A549 (cell line): ENCODE data around the gene NPW. TPM values are rescaled to one million over a fixed set of nuclear protein-coding genes. Genes with fewer than 3 reads are reported as not detected.

Experiments used
- ATAC-seq, 2 experiments: fragments of 200-7000 bp in 1 of 2; fragments of >200 bp in 1 of 2; cut with Nextera tagmentation in 1 of 2; cut with Tn5 transposase in 1 of 2; 3 replicates each; pipeline versions ENCODE4 v1.8.0 to v1.9.1; 2018 to 2020; ENCODE audit warnings: mild to moderate bottlenecking in 1 of 2, moderate library complexity in 1 of 2
- CTCF ChIA-PET: fragments of 300-600 bp; sonication (Branson Sonifier 250); formaldehyde crosslinking; extraction: SDS; loops from one replicate; lab custom pipeline; 2021; ENCODE audit warnings: antibody characterized with exemption, inconsistent platforms; lab: Yijun Ruan, JAX
- POLR2A ChIA-PET: fragments of 350-600 bp; formaldehyde crosslinking; extraction: SDS; loops from one replicate; lab custom pipeline; 2021; ENCODE audit warnings: antibody characterized with exemption, inconsistent platforms; lab: Yijun Ruan, JAX
- DNase-seq, 2 experiments: peaks; one replicate each; pipeline versions ENCODE4 v3.0.0 to v3.0.0-alpha.2; 2011 to 2016; ENCODE audit warnings: low read depth in 1 of 2, low spot score in 1 of 2
- FAIRE-seq: peaks from 2 replicates; lab custom pipeline; 2011; peaks lifted over from hg19 to GRCh38; lab: Jason Lieb, UNC
- H3K27ac ChIP-seq, 2 experiments: fragments of >200 bp; sonication (Bioruptor Twin); formaldehyde crosslinking; 3 replicates each; pipeline ENCODE4 v1.5.1; 2016 to 2017
- H3K4me1 ChIP-seq: fragments of >200 bp; sonication (Bioruptor Twin); formaldehyde crosslinking; 3 replicates; pipeline ENCODE4 v1.6.1; 2016
- H3K4me2 ChIP-seq: fragments of >200 bp; sonication (Bioruptor Twin); formaldehyde crosslinking; 3 replicates; pipeline ENCODE4 v1.6.1; 2016
- H3K4me3 ChIP-seq: fragments of >200 bp; sonication (Bioruptor Twin); formaldehyde crosslinking; 3 replicates; pipeline ENCODE4 v1.5.1; 2016
- H3K9me3 ChIP-seq: fragments of >200 bp; sonication (Bioruptor Twin); formaldehyde crosslinking; 3 replicates; pipeline ENCODE4 v1.6.1; 2016
- ATOH8 ChIP-seq: fragments of 250-450 bp; sonication (Bioruptor Pico); IDR thresholded peaks from 2 replicates; pipeline ENCODE4 v1.5.0; 2020; ENCODE audit warnings: low read depth, mild to moderate bottlenecking, moderate library complexity
- CBX2 ChIP-seq: fragments of 200-600 bp; sonication (generic); IDR thresholded peaks from 2 replicates; pipeline ENCODE4 v1.6.1; 2016; ENCODE audit warnings: low read depth, mild to moderate bottlenecking, borderline replicate concordance
- CBX8 ChIP-seq: fragments of 200-600 bp; sonication (generic); IDR thresholded peaks from 2 replicates; pipeline ENCODE4 v1.6.1; 2016
- CEBPB ChIP-seq, 2 experiments: fragments of >200 bp in 1 of 2; sonication (Bioruptor Twin) in 1 of 2; formaldehyde crosslinking in 1 of 2; IDR thresholded peaks; 2 replicates each; pipeline ENCODE4 v1.6.1; 2012 to 2016
- CHD4 ChIP-seq: fragments of 200-600 bp; sonication (generic); IDR thresholded peaks from 2 replicates; pipeline ENCODE4 v1.6.1; 2016; ENCODE audit warnings: antibody characterized with exemption, mild to moderate bottlenecking, borderline replicate concordance
- E2F6 ChIP-seq: IDR thresholded peaks from 2 replicates; pipeline ENCODE4 v1.6.1; 2012; ENCODE audit warnings: low read depth, borderline replicate concordance
- EHF ChIP-seq: fragments of 250-450 bp; sonication (Bioruptor Pico); IDR thresholded peaks from 2 replicates; pipeline ENCODE4 v1.5.0; 2020; ENCODE audit warnings: mild to moderate bottlenecking
- EHMT2 ChIP-seq: fragments of 200-600 bp; sonication (generic); IDR thresholded peaks from 2 replicates; pipeline ENCODE4 v1.6.1; 2016; ENCODE audit warnings: antibody characterized with exemption, low read depth, mild to moderate bottlenecking, moderate library complexity
- ELK1 ChIP-seq: fragments of 150-350 bp; IDR thresholded peaks from 2 replicates; pipeline ENCODE4 v1.6.1; 2014; ENCODE audit warnings: low read depth, mild to moderate bottlenecking, low read length
- EP300 ChIP-seq, 2 experiments: fragments of >200 bp; sonication (Bioruptor Twin); formaldehyde crosslinking; IDR thresholded peaks; 2 replicates in 1 of 2; 3 replicates in 1 of 2; pipeline ENCODE4 v1.6.1; 2016 to 2017
- FOSB ChIP-seq: fragments of 250-450 bp; sonication (Bioruptor Pico); IDR thresholded peaks from 2 replicates; pipeline ENCODE4 v1.5.0; 2020; ENCODE audit warnings: mild to moderate bottlenecking, moderate library complexity
- FOSL2 ChIP-seq, 2 experiments: fragments of 450-650 bp in 1 of 2; fragments of >200 bp in 1 of 2; sonication (Bioruptor Twin) in 1 of 2; formaldehyde crosslinking; IDR thresholded peaks; 2 replicates each; pipeline versions ENCODE4 v1.5.0 to v1.6.1; 2016 to 2020; ENCODE audit warnings: mild to moderate bottlenecking in 1 of 2, moderate library complexity in 1 of 2
- GATA3 ChIP-seq: IDR thresholded peaks from 2 replicates; pipeline ENCODE4 v1.6.1; 2012; ENCODE audit warnings: borderline replicate concordance
- HES2 ChIP-seq: fragments of >200 bp; sonication (Bioruptor Twin); formaldehyde crosslinking; IDR thresholded peaks from 2 replicates; pipeline ENCODE4 v1.6.1; 2016
- HEYL ChIP-seq: fragments of 250-450 bp; sonication (Bioruptor Pico); IDR thresholded peaks from 2 replicates; pipeline ENCODE4 v1.8.0; 2021; ENCODE audit warnings: mild to moderate bottlenecking, moderate library complexity
- HOXA7 ChIP-seq: fragments of 250-450 bp; sonication (Bioruptor Pico); IDR thresholded peaks from 2 replicates; pipeline ENCODE4 v1.5.0; 2020; ENCODE audit warnings: mild to moderate bottlenecking, moderate library complexity
- HOXB13 ChIP-seq: fragments of 250-450 bp; sonication (Bioruptor Pico); IDR thresholded peaks from 2 replicates; pipeline ENCODE4 v1.5.0; 2020; ENCODE audit warnings: low read depth, mild to moderate bottlenecking, moderate library complexity
- HOXB5 ChIP-seq: fragments of 250-450 bp; sonication (Bioruptor Pico); IDR thresholded peaks from 2 replicates; pipeline ENCODE4 v1.5.0; 2020; ENCODE audit warnings: mild to moderate bottlenecking, moderate library complexity
- JUN ChIP-seq, 2 experiments: fragments of >200 bp; sonication (Bioruptor Twin); formaldehyde crosslinking; IDR thresholded peaks; 2 replicates in 1 of 2; 3 replicates in 1 of 2; pipeline ENCODE4 v1.6.1; 2016 to 2017
- JUNB ChIP-seq: fragments of >200 bp; sonication (Bioruptor Twin); formaldehyde crosslinking; IDR thresholded peaks from 2 replicates; pipeline ENCODE4 v1.6.1; 2016
- KDM1A ChIP-seq: fragments of 200-600 bp; sonication (generic); IDR thresholded peaks from 2 replicates; pipeline ENCODE4 v1.6.1; 2016; ENCODE audit warnings: low read depth, mild to moderate bottlenecking
- KDM5A ChIP-seq: fragments of 200-600 bp; sonication (generic); IDR thresholded peaks from 2 replicates; pipeline ENCODE4 v1.6.1; 2016; ENCODE audit warnings: antibody characterized with exemption, mild to moderate bottlenecking
- MAFK ChIP-seq: fragments of 450-650 bp; IDR thresholded peaks from 2 replicates; pipeline ENCODE4 v1.6.1; 2014; ENCODE audit not compliant: partially characterized antibody
- MAX ChIP-seq: IDR thresholded peaks from 2 replicates; pipeline ENCODE4 v1.6.1; 2012
- MYC ChIP-seq: IDR thresholded peaks from 2 replicates; pipeline ENCODE4 v1.6.1; 2012; ENCODE audit warnings: mild to moderate bottlenecking, inconsistent platforms, low read length, improper control_type of control experiment, borderline replicate concordance
- PHF8 ChIP-seq: fragments of 200-600 bp; sonication (generic); IDR thresholded peaks from 2 replicates; pipeline ENCODE4 v1.6.1; 2016; ENCODE audit warnings: low read depth, mild to moderate bottlenecking, antibody characterized with exemption, moderate library complexity, borderline replicate concordance
- POLR2A ChIP-seq: IDR thresholded peaks from 2 replicates; pipeline ENCODE4 v1.6.1; 2012; ENCODE audit warnings: mild to moderate bottlenecking, low read length
- POLR2AphosphoS2 ChIP-seq: conservative IDR thresholded peaks from 2 replicates; pipeline ENCODE4 v1.6.1; 2012; ENCODE audit warnings: low read length, improper control_type of control experiment, inconsistent platforms
- RAD21 ChIP-seq, 2 experiments: fragments of >200 bp in 1 of 2; sonication (Bioruptor Twin) in 1 of 2; formaldehyde crosslinking in 1 of 2; IDR thresholded peaks in 1 of 2; conservative IDR thresholded peaks in 1 of 2; 2 replicates in 1 of 2; 3 replicates in 1 of 2; pipeline ENCODE4 v1.6.1; 2012 to 2018; ENCODE audit warnings: inconsistent platforms in 1 of 2
- RARB ChIP-seq: fragments of 250-450 bp; sonication (Bioruptor Pico); IDR thresholded peaks from 2 replicates; pipeline ENCODE4 v1.8.0; 2021; ENCODE audit warnings: mild to moderate bottlenecking, moderate library complexity
- RCOR1 ChIP-seq: fragments of 150-350 bp; IDR thresholded peaks from 2 replicates; pipeline ENCODE4 v1.6.1; 2014; ENCODE audit warnings: antibody characterized with exemption, low read length, low read depth
- RFX5 ChIP-seq: fragments of 450-650 bp; IDR thresholded peaks from 2 replicates; pipeline ENCODE4 v1.7.1; 2014; ENCODE audit warnings: antibody characterized with exemption, mild to moderate bottlenecking, moderate library complexity
- SMC3 ChIP-seq: fragments of >200 bp; sonication (Bioruptor Twin); formaldehyde crosslinking; IDR thresholded peaks from 3 replicates; pipeline ENCODE4 v1.6.1; 2018; ENCODE audit warnings: inconsistent platforms
- SREBF2 ChIP-seq: fragments of 450-650 bp; IDR thresholded peaks from 2 replicates; pipeline ENCODE4 v1.6.1; 2014; ENCODE audit warnings: mild to moderate bottlenecking, moderate library complexity
- TP53 ChIP-seq: fragments of 250-450 bp; sonication (Bioruptor Pico); IDR thresholded peaks from 2 replicates; pipeline ENCODE4 v1.5.0; 2021; ENCODE audit warnings: mild to moderate bottlenecking, moderate library complexity
- USF2 ChIP-seq: fragments of 450-650 bp; IDR thresholded peaks from 2 replicates; pipeline ENCODE4 v1.6.1; 2014; ENCODE audit warnings: antibody characterized with exemption
- ZC3H11A ChIP-seq: fragments of 450-650 bp; IDR thresholded peaks from 2 replicates; pipeline ENCODE4 v1.6.1; 2014; ENCODE audit warnings: antibody characterized with exemption, mild to moderate bottlenecking
- ZNF302 ChIP-seq: fragments of 250-450 bp; sonication (Bioruptor Pico); IDR thresholded peaks from 2 replicates; pipeline ENCODE4 v1.9.0; 2021; ENCODE audit warnings: inconsistent platforms, mild to moderate bottlenecking, moderate library complexity
- ZSCAN20 ChIP-seq: fragments of 250-450 bp; sonication (Bioruptor Pico); IDR thresholded peaks from 2 replicates; pipeline ENCODE4 v1.8.0; 2022; ENCODE audit warnings: mild to moderate bottlenecking, moderate library complexity
- WGBS: methylation state at CpG from one replicate; pipeline ENCODE4 v1.1.6; 2017; ENCODE audit errors: missing lambda C conversion rate; 5-methylcytosine and 5-hydroxymethylcytosine counted together
- polyA plus RNA-seq, 4 experiments: library from polyadenylated mRNA; depleted of rRNA in 3 of 4; stranded (reverse); fragments of >200 nt; fragmentation: RNase III in 1 of 4; extraction: RNeasy Plus Mini Kit Qiagen cat#74134 plus additional on column Dnase treatment in 1 of 4; gene quantifications; 2 replicates in 3 of 4; 3 replicates in 1 of 4; pipeline ENCODE4 v1.2.3, GENCODE V29; 2011 to 2017

NPW gene
- polyA plus RNA-seq, 2 of the 4 experiments (the other 2 are of a cell fraction): 0.26 to 1.0 TPM

GRCh38 chr16:2015117-2015946 lies 4.3 kb upstream of the NPW start:
- Histone ChIP-seq H3K27ac (peak overlapping the region; percentile 93 to 94), H3K4me1 (peaks cover 34% of the 10 kb centered on the region), H3K9me3 (no peaks in the 10 kb centered on the region), H3K4me3 (0 out of 3 replicates have a peak overlapping the region, but pooled peaks have one; percentile 8), H3K4me2 (peak overlapping the region; percentile 74)
- ChIA-PET POLR2A (interaction anchor here (0.8 to 2.3 kb wide), 4 partner anchors 32 to 140 kb away, joined by 4 to 9 read pairs (median 5); partner anchors contain the start of genes NTHL1, RPS2, TRAF7 and TSC2), CTCF (interaction anchor here (0.7 to 5.4 kb wide), 13 partner anchors 8 to 129 kb away, joined by 3 to 41 read pairs (median 5); partner anchors contain the start of gene NHERF2)
- 8% methylated on average over 23 of the region's 24 CpGs for WGBS
- ATAC-seq (peak; percentile 90 to 91), FAIRE-seq (no peak), DNase-seq (peak in 1 of 2 experiments; percentile 98)
- TF ChIP-seq RAD21 (conservative IDR thresholded peaks at IDR 0.05 in 1 of 2, IDR thresholded peaks at IDR 0.05 in 1 of 2) (no peak), HOXA7 (CRISPR knock-in tag) (no peak), CEBPB (IDR thresholded peaks at IDR 0.05) (peak; percentile 86 to 94), RARB (CRISPR knock-in tag) (no peak), EHMT2 (no peak), MAFK (peak; percentile 27), ZSCAN20 (no peak), EP300 (IDR thresholded peaks at IDR 0.05) (no peak), RFX5 (no peak), CBX8 (no peak), CBX2 (no peak), MYC (peak; percentile 28; the same call in 1 of the 2 replicates), ZC3H11A (no peak), HOXB13 (CRISPR knock-in tag) (no peak), ATOH8 (CRISPR knock-in tag) (no peak), HOXB5 (CRISPR knock-in tag) (peak; percentile 71), PHF8 (no peak), HEYL (CRISPR knock-in tag) (no peak), GATA3 (peak; percentile 37; the same call in 1 of the 2 replicates), ELK1 (no peak), KDM1A (no peak), POLR2AphosphoS2 (no peak), EHF (CRISPR knock-in tag) (no peak), USF2 (0 out of 2 replicates have a peak, but pooled peaks have one; percentile 18), E2F6 (0 out of 2 replicates have a peak, but pooled peaks have one; percentile 17), JUN (IDR thresholded peaks at IDR 0.05) (peak; percentile 69 to 79; a peak in 4 of 5 replicates), FOSL2 (IDR thresholded peaks at IDR 0.05) (no peak), FOSL2 (CRISPR knock-in tag; IDR thresholded peaks at IDR 0.05) (no peak), KDM5A (no peak), SMC3 (no peak), SREBF2 (no peak), RCOR1 (no peak), JUNB (no peak), POLR2A (peak; percentile 38), ZNF302 (CRISPR knock-in tag) (no peak), FOSB (CRISPR knock-in tag) (no peak), TP53 (CRISPR knock-in tag) (no peak), HES2 (peak; percentile 73), MAX (no peak; the same call in none of the 2 replicates), CHD4 (no peak)
